GM21619 (cell line): ENCODE data around the gene FAM118B.

Experiments used
- ATAC-seq: cut with Tn5 transposase; IDR thresholded peaks from one replicate; pipeline ENCODE4 v1.9.1; 2021; ENCODE audit not compliant: unreplicated experiment

Gene FAM118B

GRCh38 chr11:126268361-126268707 lies 56.8 kb downstream of the FAM118B start:
- no peak for ATAC-seq

GRCh38 chr11:126268708-126269579 lies 57.4 kb downstream of the FAM118B start, which contains the start of the genes FOXRED1 and SRPRA:
Gene FOXRED1, plus strand, starts transcription at chr11:126269154. Its CDS starts 53 bp downstream, at chr11:126269207.
Gene SRPRA, minus strand, starts transcription at chr11:126268895. Its CDS starts 91 bp downstream, at chr11:126268804.
- peak; percentile 99 for ATAC-seq

GRCh38 chr11:126277322-126277721 lies 65.7 kb downstream of the FAM118B start:
- ATAC-seq: no peak

- no peak for ATAC-seq
These were observed 66.2 kb downstream of the FAM118B start for GRCh38 chr11:126277780-126278179.

GRCh38 chr11:126279191-126279590 lies 67.6 kb downstream of the FAM118B start:
- no peak for ATAC-seq

- no peak for ATAC-seq
These were observed 69.0 kb downstream of the FAM118B start for GRCh38 chr11:126280595-126280994.

GRCh38 chr11:126281245-126281644 lies 69.7 kb downstream of the FAM118B start:
- no peak for ATAC-seq

- ATAC-seq: no peak
These were observed 70.1 kb downstream of the FAM118B start for GRCh38 chr11:126281666-126282175.

GRCh38 chr11:126282361-126282735 lies 70.8 kb downstream of the FAM118B start:
- no peak for ATAC-seq

GRCh38 chr11:126282736-126283591 lies 71.4 kb downstream of the FAM118B start, which contains the start of gene TIRAP:
Gene TIRAP, plus strand, starts transcription at chr11:126283093. Its CDS starts 7,802 bp downstream, at chr11:126290895.
- peak; percentile 53 for ATAC-seq

GRCh38 chr11:126284829-126285228 lies 73.2 kb downstream of the FAM118B start:
- ATAC-seq: peak; percentile 62

GRCh38 chr11:126288237-126288636 lies 76.7 kb downstream of the FAM118B start:
- no peak for ATAC-seq

GRCh38 chr11:126290887-126291286 lies 79.3 kb downstream of the FAM118B start:
- no peak for ATAC-seq

GRCh38 chr11:126293726-126294125 lies 82.1 kb downstream of the FAM118B start:
- peak; percentile 59 for ATAC-seq

- no peak for ATAC-seq
These were observed 85.4 kb downstream of the FAM118B start for GRCh38 chr11:126297004-126297403.

- peak; percentile 84 for ATAC-seq
These were observed 92.3 kb downstream of the FAM118B start, which contains the start of gene DCPS for GRCh38 chr11:126303623-126304456. Gene DCPS, plus strand, starts transcription at chr11:126304060. Its CDS starts 21 bp downstream, at chr11:126304081.

- ATAC-seq: peak; percentile 31
These were observed 93.0 kb downstream of the FAM118B start for GRCh38 chr11:126304457-126305075.

- peak; percentile 57 for ATAC-seq
These were observed 94.1 kb downstream of the FAM118B start for GRCh38 chr11:126305699-126306098.

GRCh38 chr11:126307706-126308105 lies 96.1 kb downstream of the FAM118B start:
- no peak for ATAC-seq

GRCh38 chr11:126308271-126308671 lies 96.7 kb downstream of the FAM118B start:
- ATAC-seq: no peak
